Endodermal cell (in vitro differentiated cells): ENCODE data around the gene AKT3. TPM values are rescaled to one million over a fixed set of nuclear protein-coding genes. Genes with fewer than 3 reads are reported as not detected.

ENCODE experiments used
- DNase-seq: peaks from one replicate; pipeline ENCODE4 v3.0.0-alpha.2; 2017
- H3K27ac ChIP-seq: 2 replicates; pipeline ENCODE4 v1.5.1; 2013; ENCODE audit warnings: mild to moderate bottlenecking, low read depth, low read length, moderate library complexity
- H3K27me3 ChIP-seq: 2 replicates; pipeline ENCODE4 v1.6.1; 2013; ENCODE audit warnings: mild to moderate bottlenecking, low read length, moderate library complexity; ENCODE audit not compliant: insufficient read depth, control insufficient read depth, poor library complexity, severe bottlenecking
- H3K36me3 ChIP-seq: 2 replicates; pipeline ENCODE4 v1.7.0; 2013; ENCODE audit warnings: mild to moderate bottlenecking, low read length, moderate library complexity; ENCODE audit not compliant: control insufficient read depth, insufficient read depth
- H3K4me1 ChIP-seq: one replicate; pipeline ENCODE4 v1.7.0; 2013; ENCODE audit warnings: low read length; ENCODE audit not compliant: control insufficient read depth, insufficient read depth
- H3K4me3 ChIP-seq: 2 replicates; pipeline ENCODE4 v1.5.1; 2013; ENCODE audit warnings: mild to moderate bottlenecking, low read length, moderate library complexity
- H3K9ac ChIP-seq: 2 replicates; pipeline ENCODE4 v1.6.1; 2013; ENCODE audit warnings: mild to moderate bottlenecking, low read length, moderate library complexity; ENCODE audit not compliant: poor library complexity, severe bottlenecking; ENCODE audit errors: extremely low read depth
- H3K9me3 ChIP-seq: 2 replicates; pipeline ENCODE4 v1.6.1; 2013; ENCODE audit warnings: mild to moderate bottlenecking, low read length, moderate library complexity; ENCODE audit not compliant: control insufficient read depth
- H3K27ac Mint-ChIP-seq: 2 replicates; pipeline ENCODE4 v1.8.0; 2020; ENCODE audit warnings: mixed read lengths
- H3K27me3 Mint-ChIP-seq: 2 replicates; pipeline ENCODE4 v1.8.0; 2021; ENCODE audit warnings: mild to moderate bottlenecking, mixed read lengths; ENCODE audit not compliant: insufficient read depth
- H3K36me3 Mint-ChIP-seq: 2 replicates; pipeline ENCODE4 v1.8.0; 2020; ENCODE audit warnings: low read depth, mixed read lengths
- H3K4me1 Mint-ChIP-seq: 2 replicates; pipeline ENCODE4 v1.8.0; 2020; ENCODE audit warnings: mixed read lengths
- H3K4me3 Mint-ChIP-seq: 2 replicates; pipeline ENCODE4 v1.8.0; 2020; ENCODE audit warnings: mild to moderate bottlenecking, moderate library complexity, mixed read lengths
- H3K9me3 Mint-ChIP-seq: 2 replicates; pipeline ENCODE4 v1.8.0; 2020; ENCODE audit warnings: mild to moderate bottlenecking, mixed read lengths
- CTCF ChIP-seq: fragments of 200-600 bp; sonication (generic); conservative IDR thresholded peaks from 2 replicates; pipeline ENCODE4 v1.5.0; 2021; ENCODE audit warnings: antibody characterized with exemption, mild to moderate bottlenecking
- WGBS, 2 experiments: methylation state at CpG; one replicate each; pipeline versions ENCODE4 v1.1.5 to v1.1.7; 2013; ENCODE audit warnings: missing lambda C conversion rate in 2 of 2, mixed read lengths in 1 of 2; ENCODE audit not compliant: insufficient coverage in 1 of 2, insufficient read length in 1 of 2; 5-methylcytosine and 5-hydroxymethylcytosine counted together
- total RNA-seq, 2 donors: library from RNA; stranded (reverse); fragmentation: NEBNext Ultra II Directional in 1 of 2; extraction: Animal tissue kit (Norgen Biotek cat#: 25700) in 1 of 2; gene quantifications; 2 replicates in 1 of 2; 3 replicates in 1 of 2; pipeline ENCODE4 v1.2.1, GENCODE V29; 2021

AKT3 gene
- total RNA-seq, 2 donors from 2014 or later, result 38.2 to 49.1 TPM

GRCh38 chr1:243725846-243726245 is 124.2 kb downstream of the AKT3 start:
- Mint-ChIP-seq H3K9me3 (peaks cover 6% of the 10 kb centered on the region), H3K27me3 (no peaks in the 10 kb centered on the region), H3K4me1 (peaks cover 5% of the 10 kb centered on the region), H3K36me3 (peaks cover 7% of the 10 kb centered on the region), H3K4me3 (no peak overlapping the region), H3K27ac (no peak overlapping the region)
- peaks cover 7% of the 10 kb centered on the region for H3K9me3 ChIP-seq
- DNase-seq, result no peak
- no peaks in the 10 kb centered on the region for H3K36me3 ChIP-seq
- no peaks in the 10 kb centered on the region for H3K4me1 ChIP-seq
- no peak for TF ChIP-seq CTCF
- 80 to 96% methylated on average over 2 to 3 of the region's 3 CpGs for WGBS, 2 experiments
- no peak overlapping the region for H3K27ac ChIP-seq
- H3K9ac ChIP-seq, result no peak overlapping the region
- no peak overlapping the region for H3K4me3 ChIP-seq
- H3K27me3 ChIP-seq, result no peaks in the 10 kb centered on the region

- H3K4me3 Mint-ChIP-seq, result no peak overlapping the region
- peaks cover 3% of the 10 kb centered on the region for H3K9me3 Mint-ChIP-seq
- 95 to 100% methylated on average over 3 of the region's 3 CpGs for WGBS, 2 experiments
- peaks cover 3% of the 10 kb centered on the region for H3K9me3 ChIP-seq
- no peak overlapping the region for H3K9ac ChIP-seq
- no peaks in the 10 kb centered on the region for H3K27me3 ChIP-seq
- no peak overlapping the region for H3K27ac ChIP-seq
- H3K27ac Mint-ChIP-seq, result no peak overlapping the region
- peaks cover 4% of the 10 kb centered on the region for H3K36me3 Mint-ChIP-seq
- TF ChIP-seq CTCF, result no peak
- no peaks in the 10 kb centered on the region for H3K4me1 ChIP-seq
- H3K27me3 Mint-ChIP-seq, result no peaks in the 10 kb centered on the region
- H3K4me3 ChIP-seq, result no peak overlapping the region
- H3K36me3 ChIP-seq, result no peaks in the 10 kb centered on the region
- no peak for DNase-seq
- H3K4me1 Mint-ChIP-seq, result peaks cover 5% of the 10 kb centered on the region
Observed at GRCh38 chr1:243725075-243725474, 125.0 kb downstream of the AKT3 start.

- Histone ChIP-seq H3K4me3 (no peak overlapping the region), H3K9ac (no peak overlapping the region), H3K9me3 (no peaks in the 10 kb centered on the region), H3K4me1 (no peaks in the 10 kb centered on the region), H3K27me3 (no peaks in the 10 kb centered on the region), H3K27ac (no peak overlapping the region), H3K36me3 (no peaks in the 10 kb centered on the region)
- H3K4me3 Mint-ChIP-seq, result no peak overlapping the region
- TF ChIP-seq CTCF, result no peak
- H3K36me3 Mint-ChIP-seq, result no peaks in the 10 kb centered on the region
- DNase-seq, result no peak
- peaks cover 5% of the 10 kb centered on the region for H3K4me1 Mint-ChIP-seq
- 86 to 100% methylated on average over 3 of the region's 3 CpGs for WGBS, 2 experiments
- H3K9me3 Mint-ChIP-seq, result no peaks in the 10 kb centered on the region
- H3K27me3 Mint-ChIP-seq, result no peaks in the 10 kb centered on the region
- H3K27ac Mint-ChIP-seq, result peak overlapping the region; percentile 60
Observed at GRCh38 chr1:243723458-243724043, 126.5 kb downstream of the AKT3 start.
